Measurements from ENCODE around the gene CR1.
"Not testable (repeated sequence)": the region's sequence is repeated elsewhere in the genome, so short reads cannot be mapped to it uniquely, and the experiment has no call there.

- TF ChIP-seq FOSL1 (IDR thresholded peaks at IDR 0.05; ENCODE audit: low read depth); EZH2 (IDR thresholded peaks at IDR 0.05); CTCF (IDR thresholded peaks at IDR 0.05 in 2 of 3, conservative IDR thresholded peaks at IDR 0.05 in 1 of 3; ENCODE audit: borderline replicate concordance in 1 of 3, insufficient read depth in 1 of 3, low read depth in 2 of 3, low read length in 2 of 3); YY1 (IDR thresholded peaks at IDR 0.05; ENCODE audit: extremely low read depth, insufficient replicate concordance, low read depth, low read length); POLR2A (IDR thresholded peaks at IDR 0.05; ENCODE audit: borderline replicate concordance, extremely low read depth, insufficient read depth, insufficient read length); EZH2phosphoT487 (IDR thresholded peaks at IDR 0.05; ENCODE audit: borderline replicate concordance); SRF (IDR thresholded peaks at IDR 0.05; ENCODE audit: low read depth); ZNF274 (IDR thresholded peaks at IDR 0.05; ENCODE audit: low read depth, low read length); REST (IDR thresholded peaks at IDR 0.05; ENCODE audit: low read depth); SIN3A (IDR thresholded peaks at IDR 0.05; ENCODE audit: low read depth); POLR2AphosphoS5 (IDR thresholded peaks at IDR 0.05; ENCODE audit: low read depth, low read length); JUND (IDR thresholded peaks at IDR 0.05): not testable (repeated sequence)
- TF ChIP-seq, protein P1, sequence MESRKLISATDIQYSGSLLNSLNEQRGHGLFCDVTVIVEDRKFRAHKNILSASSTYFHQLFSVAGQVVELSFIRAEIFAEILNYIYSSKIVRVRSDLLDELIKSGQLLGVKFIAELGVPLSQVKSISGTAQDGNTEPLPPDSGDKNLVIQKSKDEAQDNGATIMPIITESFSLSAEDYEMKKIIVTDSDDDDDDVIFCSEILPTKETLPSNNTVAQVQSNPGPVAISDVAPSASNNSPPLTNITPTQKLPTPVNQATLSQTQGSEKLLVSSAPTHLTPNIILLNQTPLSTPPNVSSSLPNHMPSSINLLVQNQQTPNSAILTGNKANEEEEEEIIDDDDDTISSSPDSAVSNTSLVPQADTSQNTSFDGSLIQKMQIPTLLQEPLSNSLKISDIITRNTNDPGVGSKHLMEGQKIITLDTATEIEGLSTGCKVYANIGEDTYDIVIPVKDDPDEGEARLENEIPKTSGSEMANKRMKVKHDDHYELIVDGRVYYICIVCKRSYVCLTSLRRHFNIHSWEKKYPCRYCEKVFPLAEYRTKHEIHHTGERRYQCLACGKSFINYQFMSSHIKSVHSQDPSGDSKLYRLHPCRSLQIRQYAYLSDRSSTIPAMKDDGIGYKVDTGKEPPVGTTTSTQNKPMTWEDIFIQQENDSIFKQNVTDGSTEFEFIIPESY (IDR thresholded peaks at IDR 0.05; ENCODE audit: extremely low read depth, insufficient replicate concordance, low read length), result not testable (repeated sequence)
- TF ChIP-seq, protein P2, sequence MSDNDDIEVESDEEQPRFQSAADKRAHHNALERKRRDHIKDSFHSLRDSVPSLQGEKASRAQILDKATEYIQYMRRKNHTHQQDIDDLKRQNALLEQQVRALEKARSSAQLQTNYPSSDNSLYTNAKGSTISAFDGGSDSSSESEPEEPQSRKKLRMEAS (IDR thresholded peaks at IDR 0.05), result not testable (repeated sequence)
Measured at GRCh38 chr1:207591205-207591604, 95.2 kb downstream of the CR1 start.

Data from HCT116 (cell line).